HL-60 (cell line): ENCODE measurements around the gene DPYD.

ENCODE experiments used
- POLR2AphosphoS5 ChIP-seq: IDR thresholded peaks from 2 replicates; pipeline ENCODE4 v1.6.1; 2012; ENCODE audit warnings: low read depth
- TF ChIP-seq, protein P1 (sequence below): IDR thresholded peaks from one replicate; pipeline ENCODE4 v1.5.1; 2011; ENCODE audit warnings: low read length, control low read depth, inconsistent platforms; ENCODE audit not compliant: insufficient read depth
- TF ChIP-seq, protein P2 (sequence below): IDR thresholded peaks from 2 replicates; pipeline ENCODE4 v1.6.1; 2012; ENCODE audit warnings: low read depth; ENCODE audit not compliant: insufficient replicate concordance

DNA sequence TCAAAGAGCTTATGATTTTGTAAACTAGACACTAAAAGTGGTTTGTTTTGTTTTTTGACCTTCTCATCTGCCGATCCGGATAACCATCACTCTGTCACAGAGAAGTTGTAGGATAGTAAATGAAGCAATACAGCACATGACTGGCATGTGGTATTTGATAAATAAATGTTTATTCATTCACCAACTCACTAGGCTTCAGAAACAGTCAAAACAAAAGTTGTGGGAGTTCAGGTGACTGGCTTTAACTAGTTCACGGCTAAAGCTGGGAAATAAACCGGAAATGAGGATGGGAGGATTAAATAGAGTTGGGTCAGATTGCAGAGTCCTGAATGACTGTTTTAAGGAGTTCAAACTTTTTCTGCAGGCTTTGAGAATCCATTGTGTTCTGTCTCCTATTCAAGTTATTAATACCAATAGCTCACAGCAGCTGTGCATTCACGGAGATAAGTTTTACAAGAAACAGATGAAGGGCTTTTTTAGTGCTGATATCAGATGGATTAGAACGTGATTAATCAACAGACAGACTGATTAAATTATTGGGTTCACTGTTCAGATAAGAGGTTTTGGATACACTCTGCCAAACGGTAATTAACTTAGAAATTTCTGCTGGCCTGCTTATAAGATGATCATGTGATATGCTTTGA, 463.3 kb downstream of the DPYD start:
- TF ChIP-seq, protein P1, sequence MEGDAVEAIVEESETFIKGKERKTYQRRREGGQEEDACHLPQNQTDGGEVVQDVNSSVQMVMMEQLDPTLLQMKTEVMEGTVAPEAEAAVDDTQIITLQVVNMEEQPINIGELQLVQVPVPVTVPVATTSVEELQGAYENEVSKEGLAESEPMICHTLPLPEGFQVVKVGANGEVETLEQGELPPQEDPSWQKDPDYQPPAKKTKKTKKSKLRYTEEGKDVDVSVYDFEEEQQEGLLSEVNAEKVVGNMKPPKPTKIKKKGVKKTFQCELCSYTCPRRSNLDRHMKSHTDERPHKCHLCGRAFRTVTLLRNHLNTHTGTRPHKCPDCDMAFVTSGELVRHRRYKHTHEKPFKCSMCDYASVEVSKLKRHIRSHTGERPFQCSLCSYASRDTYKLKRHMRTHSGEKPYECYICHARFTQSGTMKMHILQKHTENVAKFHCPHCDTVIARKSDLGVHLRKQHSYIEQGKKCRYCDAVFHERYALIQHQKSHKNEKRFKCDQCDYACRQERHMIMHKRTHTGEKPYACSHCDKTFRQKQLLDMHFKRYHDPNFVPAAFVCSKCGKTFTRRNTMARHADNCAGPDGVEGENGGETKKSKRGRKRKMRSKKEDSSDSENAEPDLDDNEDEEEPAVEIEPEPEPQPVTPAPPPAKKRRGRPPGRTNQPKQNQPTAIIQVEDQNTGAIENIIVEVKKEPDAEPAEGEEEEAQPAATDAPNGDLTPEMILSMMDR: no peak
- TF ChIP-seq POLR2AphosphoS5: no peak
- TF ChIP-seq, protein P2, sequence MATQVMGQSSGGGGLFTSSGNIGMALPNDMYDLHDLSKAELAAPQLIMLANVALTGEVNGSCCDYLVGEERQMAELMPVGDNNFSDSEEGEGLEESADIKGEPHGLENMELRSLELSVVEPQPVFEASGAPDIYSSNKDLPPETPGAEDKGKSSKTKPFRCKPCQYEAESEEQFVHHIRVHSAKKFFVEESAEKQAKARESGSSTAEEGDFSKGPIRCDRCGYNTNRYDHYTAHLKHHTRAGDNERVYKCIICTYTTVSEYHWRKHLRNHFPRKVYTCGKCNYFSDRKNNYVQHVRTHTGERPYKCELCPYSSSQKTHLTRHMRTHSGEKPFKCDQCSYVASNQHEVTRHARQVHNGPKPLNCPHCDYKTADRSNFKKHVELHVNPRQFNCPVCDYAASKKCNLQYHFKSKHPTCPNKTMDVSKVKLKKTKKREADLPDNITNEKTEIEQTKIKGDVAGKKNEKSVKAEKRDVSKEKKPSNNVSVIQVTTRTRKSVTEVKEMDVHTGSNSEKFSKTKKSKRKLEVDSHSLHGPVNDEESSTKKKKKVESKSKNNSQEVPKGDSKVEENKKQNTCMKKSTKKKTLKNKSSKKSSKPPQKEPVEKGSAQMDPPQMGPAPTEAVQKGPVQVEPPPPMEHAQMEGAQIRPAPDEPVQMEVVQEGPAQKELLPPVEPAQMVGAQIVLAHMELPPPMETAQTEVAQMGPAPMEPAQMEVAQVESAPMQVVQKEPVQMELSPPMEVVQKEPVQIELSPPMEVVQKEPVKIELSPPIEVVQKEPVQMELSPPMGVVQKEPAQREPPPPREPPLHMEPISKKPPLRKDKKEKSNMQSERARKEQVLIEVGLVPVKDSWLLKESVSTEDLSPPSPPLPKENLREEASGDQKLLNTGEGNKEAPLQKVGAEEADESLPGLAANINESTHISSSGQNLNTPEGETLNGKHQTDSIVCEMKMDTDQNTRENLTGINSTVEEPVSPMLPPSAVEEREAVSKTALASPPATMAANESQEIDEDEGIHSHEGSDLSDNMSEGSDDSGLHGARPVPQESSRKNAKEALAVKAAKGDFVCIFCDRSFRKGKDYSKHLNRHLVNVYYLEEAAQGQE: no peak
